ENCODE results near the gene GLP2R.

Gene GLP2R

GRCh38 chr17:9828296-9829295, 2.9 kb downstream of the GLP2R start:
- TF ChIP-seq CTCF (IDR thresholded peaks at IDR 0.05), result no peak

GRCh38 chr17:9829343-9829742, 3.6 kb downstream of the GLP2R start:
- TF ChIP-seq CTCF (IDR thresholded peaks at IDR 0.05), result no peak

- no peak for TF ChIP-seq CTCF (IDR thresholded peaks at IDR 0.05)
Measured at GRCh38 chr17:9830711-9831110, 5.0 kb downstream of the GLP2R start.

GRCh38 chr17:9833922-9834321, 8.2 kb downstream of the GLP2R start:
- no peak for TF ChIP-seq CTCF (IDR thresholded peaks at IDR 0.05)

GRCh38 chr17:9837551-9838471, 12.1 kb downstream of the GLP2R start:
- no peak for TF ChIP-seq CTCF (IDR thresholded peaks at IDR 0.05)

GRCh38 chr17:9839433-9839832, 13.7 kb downstream of the GLP2R start:
- no peak for TF ChIP-seq CTCF (IDR thresholded peaks at IDR 0.05)

GRCh38 chr17:9842057-9842758, 16.5 kb downstream of the GLP2R start:
- TF ChIP-seq CTCF (IDR thresholded peaks at IDR 0.05), result no peak
